ENCODE results near the gene TBC1D9.

- TF ChIP-seq, protein P1, sequence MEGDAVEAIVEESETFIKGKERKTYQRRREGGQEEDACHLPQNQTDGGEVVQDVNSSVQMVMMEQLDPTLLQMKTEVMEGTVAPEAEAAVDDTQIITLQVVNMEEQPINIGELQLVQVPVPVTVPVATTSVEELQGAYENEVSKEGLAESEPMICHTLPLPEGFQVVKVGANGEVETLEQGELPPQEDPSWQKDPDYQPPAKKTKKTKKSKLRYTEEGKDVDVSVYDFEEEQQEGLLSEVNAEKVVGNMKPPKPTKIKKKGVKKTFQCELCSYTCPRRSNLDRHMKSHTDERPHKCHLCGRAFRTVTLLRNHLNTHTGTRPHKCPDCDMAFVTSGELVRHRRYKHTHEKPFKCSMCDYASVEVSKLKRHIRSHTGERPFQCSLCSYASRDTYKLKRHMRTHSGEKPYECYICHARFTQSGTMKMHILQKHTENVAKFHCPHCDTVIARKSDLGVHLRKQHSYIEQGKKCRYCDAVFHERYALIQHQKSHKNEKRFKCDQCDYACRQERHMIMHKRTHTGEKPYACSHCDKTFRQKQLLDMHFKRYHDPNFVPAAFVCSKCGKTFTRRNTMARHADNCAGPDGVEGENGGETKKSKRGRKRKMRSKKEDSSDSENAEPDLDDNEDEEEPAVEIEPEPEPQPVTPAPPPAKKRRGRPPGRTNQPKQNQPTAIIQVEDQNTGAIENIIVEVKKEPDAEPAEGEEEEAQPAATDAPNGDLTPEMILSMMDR (IDR thresholded peaks at IDR 0.05) = no peak
- TF ChIP-seq POLR2AphosphoS5 (IDR thresholded peaks at IDR 0.05; ENCODE audit: insufficient read depth in 1 of 2, low read depth in 1 of 2) = no peak
These were observed 66.1 kb downstream of the TBC1D9 start for GRCh38 chr4:140690093-140690492.
